GM15510 (cell line): ENCODE results near the gene ARHGDIA.

ENCODE experiments used
- POLR2A ChIP-seq: IDR thresholded peaks from 3 replicates; pipeline ENCODE4 v1.6.1; 2011; ENCODE audit warnings: borderline replicate concordance; ENCODE audit not compliant: insufficient read length; ENCODE audit errors: extremely low read depth

The ARHGDIA gene

DNA sequence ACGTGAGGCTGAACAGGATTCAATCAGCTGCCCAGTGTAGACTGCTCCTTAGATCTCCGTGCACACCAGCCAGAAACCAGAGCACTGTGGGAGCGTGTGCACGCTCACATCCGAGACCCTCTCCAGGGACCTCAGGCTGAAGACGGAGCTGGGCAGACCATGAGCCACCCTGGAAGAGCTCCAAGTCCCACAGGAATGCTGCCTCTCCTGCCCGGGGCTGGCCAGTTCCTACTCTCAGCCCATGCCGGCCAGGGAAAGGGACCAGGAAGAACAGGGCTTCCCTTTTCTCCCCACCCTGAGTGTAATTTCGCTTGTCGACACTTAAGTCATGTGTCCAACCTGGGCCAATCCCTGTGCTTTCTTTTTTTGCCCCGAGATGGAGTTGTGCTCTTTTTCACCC is 13.4 kb upstream of the ARHGDIA start:
- no peak for TF ChIP-seq POLR2A

DNA sequence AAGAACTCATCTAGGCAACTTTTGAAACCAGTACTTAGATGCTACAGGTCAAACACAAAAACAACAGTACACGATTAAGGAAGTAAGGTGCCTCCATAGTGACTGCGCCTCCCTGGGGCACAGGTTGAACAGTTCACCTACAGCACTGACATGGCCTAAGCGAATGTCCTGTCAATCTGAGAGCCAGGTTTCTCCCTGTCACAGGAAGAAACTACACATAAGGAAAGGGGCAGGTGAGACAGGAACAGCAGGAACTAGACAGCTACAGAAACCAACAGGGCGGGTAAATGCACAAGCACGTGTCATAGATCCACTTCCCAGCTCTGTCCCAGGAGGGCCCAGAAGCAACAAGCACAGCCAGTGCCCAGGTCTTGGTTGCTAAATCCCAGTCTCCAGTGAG is 8.0 kb upstream of the ARHGDIA start:
- TF ChIP-seq POLR2A = no peak

DNA sequence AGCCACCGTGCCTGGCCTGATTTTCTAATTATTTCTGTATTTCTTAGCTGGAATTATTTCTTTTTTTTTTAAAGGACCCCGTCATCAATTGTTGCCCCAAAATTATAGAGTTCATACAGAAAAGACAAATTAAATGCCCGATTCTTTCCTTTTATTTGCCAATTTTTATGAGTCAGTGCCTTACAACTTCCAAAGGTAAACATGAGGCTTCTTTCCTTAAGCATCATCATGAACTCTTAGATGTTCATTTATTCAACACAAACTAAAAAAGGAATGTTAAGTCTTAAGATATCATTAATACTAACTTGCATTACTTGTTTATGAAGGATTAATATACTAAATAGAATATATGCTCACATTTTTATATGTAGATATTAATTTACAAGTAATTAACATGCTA is 7.2 kb upstream of the ARHGDIA start:
- no peak for TF ChIP-seq POLR2A

DNA sequence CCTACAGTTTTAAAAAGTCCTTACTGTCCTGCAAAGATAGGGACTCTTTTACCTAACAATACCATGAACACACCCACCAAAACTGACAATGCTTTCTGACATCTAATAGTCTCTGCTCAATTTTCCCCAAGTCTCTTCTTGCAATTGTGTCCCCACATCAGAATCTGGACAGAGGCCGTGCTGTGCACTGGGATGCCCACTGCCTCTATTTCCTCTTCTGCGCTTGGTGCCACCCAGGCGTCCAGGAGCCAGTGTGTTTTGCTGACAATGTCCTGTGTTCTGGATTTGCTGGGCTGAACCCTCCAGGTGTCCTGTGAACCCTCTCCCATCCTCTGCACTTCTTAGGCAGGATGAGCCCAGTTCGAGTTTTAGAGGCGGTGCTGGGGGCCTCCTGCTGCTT is 6.4 kb upstream of the ARHGDIA start:
- TF ChIP-seq POLR2A = no peak

DNA sequence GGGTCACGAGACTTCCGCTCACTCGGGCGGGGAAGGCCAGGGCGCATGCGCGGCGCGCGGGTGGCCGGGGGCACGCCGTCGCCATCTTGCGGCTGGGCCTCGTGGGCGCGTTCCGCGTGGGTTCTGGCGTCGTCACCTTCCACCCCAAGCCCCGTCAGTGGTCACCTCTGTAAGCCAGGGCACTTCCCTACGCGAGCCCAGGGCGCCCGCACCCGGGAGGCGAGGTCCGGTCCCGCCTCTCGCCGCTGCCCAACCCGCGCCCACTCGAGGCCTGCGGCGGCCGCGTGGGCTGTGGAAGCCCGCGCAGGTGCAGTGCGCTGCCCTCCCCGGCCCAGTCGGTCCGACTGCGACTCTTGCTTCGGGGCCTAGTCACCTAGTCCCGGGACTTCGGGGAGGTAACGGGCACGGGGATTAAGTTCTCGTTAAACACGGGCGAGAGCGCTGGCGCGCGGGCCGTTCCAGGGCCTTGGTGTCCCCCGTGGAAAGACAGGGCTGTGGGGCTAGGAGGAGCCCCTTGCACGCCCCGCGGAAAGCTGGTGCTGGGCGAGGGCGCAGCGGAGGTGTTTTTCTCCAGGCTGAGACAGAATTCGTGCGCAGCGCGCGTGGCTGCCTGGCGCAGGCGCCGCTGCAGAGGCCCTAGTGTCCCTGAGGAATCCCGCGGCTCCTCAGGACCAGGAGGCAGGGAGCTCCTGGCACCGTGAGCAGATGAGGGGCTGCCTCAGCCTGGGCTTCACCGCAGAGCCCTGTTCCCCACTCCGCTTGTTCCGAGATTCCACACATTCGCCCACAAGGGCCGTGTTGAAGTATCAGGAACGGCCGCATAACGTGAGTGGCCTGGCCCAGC is 472 bp upstream of the ARHGDIA start:
- peak; percentile 88 for TF ChIP-seq POLR2A

DNA sequence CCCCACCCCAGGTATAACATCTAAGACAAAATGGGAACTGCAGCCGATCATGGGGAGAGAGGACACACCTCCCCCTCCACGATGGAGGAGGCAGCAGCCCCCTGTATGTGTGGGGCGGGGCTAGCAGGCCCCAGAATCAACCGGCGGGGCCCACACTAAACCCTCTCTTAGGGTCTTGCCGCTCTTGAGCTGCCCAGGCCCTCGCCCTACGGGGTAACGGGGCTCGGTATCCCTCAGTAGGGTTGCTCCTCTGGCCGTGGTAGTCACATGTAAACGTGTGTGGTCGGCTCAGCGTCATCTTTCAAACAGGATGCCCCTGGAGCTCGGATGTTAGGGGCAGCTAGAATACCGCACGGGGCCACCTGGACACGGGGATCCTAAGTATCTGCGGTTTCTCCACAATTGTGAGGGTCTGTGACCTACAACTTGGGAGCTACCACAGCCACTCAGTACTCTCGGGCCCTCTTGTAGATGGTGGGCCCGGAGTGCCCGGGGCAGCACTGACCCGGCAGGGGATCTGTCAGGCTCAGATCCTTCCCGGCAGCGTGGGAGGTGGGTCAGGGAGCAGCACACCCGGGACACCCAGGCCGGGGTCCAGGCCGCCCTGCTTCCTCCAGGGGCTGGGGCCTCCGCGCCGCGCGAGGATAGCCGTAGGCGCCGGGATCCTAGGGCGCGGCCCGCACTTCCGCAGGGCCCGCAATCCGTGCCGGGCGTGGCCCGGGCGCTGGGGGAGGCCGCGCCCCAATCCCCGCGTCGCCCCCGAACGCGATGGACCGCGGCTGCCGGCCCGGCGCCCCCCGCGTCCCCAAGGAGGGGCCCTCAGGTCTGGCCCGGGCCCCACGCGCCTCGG is 781 bp downstream of the ARHGDIA start:
- peak; percentile 27 for TF ChIP-seq POLR2A

DNA sequence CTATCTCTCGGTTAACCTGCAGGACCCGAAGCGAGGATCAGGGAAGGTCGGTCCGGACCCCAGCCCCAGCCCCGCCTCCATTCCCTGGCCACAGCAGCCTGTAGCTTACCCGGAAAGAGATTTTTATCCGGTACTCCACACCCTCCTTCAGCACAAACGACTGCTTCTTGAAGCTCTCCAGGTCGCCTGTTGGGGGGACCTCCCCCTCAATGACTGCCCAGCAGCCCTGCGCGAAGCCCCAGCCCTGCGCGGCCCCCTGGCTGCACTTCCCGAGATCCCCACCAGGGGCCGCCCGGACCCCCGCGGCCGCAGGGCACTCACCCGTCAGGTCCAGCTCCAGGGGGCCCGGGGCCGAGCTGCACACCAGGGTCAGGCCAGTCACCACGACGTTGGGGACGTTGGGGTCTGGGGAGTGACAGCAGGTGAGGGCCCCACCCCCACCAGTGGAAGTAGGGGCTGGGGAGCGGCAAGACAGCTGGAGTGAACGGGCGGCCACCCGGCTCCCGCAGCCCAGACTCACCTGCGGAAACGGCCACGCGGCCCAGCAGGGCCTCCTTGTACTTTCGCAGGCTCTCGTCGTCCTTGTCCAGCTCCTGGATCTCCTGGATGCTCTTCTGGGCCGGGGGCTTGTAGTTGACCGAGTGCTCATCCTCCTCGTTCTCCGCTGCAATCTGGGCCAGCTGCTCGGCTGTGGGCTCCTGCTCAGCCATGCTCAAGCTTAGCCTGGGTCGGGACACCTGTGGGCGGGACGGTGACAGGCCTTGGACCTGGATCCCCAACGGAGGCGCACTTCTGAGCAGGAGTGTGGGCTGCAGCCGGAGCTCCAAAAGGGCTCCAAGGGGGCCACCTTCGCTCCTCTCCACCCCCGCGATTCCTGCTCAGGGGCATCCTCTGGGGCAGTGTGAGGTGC is 1.7 kb downstream of the ARHGDIA start:
- TF ChIP-seq POLR2A = no peak

DNA sequence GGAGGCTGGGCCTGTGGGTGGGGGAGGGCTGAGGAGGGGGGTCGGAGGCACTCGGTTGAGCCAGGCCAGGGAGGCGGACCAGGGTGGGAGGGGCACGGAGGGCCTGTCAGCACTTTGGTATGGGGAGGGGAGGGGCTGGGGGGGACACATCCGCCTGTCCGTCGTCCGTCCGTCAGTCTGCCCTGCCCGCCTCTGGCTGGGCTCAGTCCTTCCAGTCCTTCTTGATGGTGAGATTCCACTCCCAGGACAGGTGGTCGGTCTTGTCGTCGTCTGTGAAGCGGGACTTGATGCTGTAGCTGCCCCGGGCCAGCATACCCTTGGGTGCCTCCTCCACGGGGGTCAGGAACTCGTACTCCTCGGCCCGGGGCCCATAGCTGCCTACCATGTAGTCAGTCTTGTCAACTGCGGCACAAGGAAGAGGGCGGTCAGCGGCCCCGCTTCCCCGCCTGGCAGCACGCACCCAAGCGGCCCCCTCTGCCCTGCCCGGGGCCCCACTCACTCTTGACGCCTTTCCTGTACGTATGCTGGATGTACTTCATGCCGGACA is 2.4 kb downstream of the ARHGDIA start:
- no peak for TF ChIP-seq POLR2A

DNA sequence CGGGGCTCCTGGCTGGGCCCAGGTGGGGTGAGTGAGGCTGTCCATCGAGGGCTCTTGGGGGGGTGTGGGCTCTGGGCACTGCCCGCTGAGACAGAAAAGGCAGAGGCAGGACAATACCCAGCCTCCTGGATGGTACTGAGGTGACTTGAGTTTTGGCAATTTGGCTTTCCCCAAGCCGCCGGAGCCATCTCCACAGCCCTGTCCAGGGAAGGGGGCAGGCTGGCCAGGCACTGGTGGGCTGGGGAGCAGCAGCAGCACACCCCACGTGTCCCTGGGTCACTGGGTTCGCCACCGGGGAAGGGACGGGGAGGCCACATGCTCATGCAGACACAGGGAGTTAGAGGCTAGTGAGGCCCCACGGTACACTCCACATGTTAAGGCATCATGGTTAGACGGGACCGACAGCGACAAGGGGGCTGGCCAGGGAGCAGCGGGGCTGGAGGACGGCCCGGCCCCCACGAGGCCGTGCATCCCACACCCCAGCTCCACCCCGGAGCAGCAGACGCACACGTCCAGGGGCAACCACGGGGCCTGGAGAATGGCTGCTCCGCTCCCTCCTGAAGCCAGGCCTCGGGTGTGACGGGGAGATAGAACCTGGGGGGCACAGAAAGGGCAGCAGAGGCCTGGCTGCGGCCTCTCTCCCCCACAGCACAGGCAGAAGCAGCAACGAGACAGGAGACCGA is 3.0 kb downstream of the ARHGDIA start:
- peak; percentile 35 for TF ChIP-seq POLR2A

DNA sequence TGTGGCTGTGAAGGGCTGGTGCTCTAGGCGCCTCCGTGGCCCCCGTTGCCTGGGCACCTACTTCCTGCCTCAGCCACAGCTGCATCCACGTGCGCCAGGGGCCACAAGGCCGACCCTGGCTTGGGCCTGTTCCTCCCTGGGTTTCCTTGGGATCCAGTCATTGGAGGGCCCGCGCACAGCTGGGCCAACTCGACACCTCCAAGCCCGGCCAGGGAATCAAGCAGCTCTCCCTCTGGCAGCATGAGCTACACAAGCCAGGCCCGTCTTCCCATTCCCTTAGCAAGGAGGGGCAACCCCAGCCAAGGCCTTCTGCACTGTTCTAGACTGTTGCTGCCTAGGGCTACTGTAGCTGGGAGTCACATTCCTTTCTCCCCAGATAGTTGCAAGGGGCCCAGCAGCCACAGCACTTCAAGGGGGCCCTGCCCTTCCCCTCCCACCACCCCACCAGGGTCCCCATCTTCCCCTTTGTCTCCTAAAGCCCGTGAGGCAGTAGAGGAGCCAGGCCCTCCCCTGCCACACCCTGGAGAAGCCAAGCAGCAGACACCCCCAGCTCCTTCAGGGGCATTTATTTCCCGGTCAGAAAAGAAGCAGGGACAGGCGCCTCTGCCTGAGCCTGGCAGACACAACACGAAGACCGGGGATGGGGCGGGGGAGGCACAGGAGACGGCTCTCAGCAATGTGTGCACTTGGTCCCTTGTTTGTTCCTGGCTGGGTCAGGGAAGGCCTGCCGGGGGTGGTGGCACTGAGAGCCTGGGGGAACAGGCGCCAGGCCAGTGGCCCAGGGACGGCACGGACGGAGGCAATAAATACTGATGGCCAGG is 3.8 kb downstream of the ARHGDIA start:
- peak; percentile 18 for TF ChIP-seq POLR2A

DNA sequence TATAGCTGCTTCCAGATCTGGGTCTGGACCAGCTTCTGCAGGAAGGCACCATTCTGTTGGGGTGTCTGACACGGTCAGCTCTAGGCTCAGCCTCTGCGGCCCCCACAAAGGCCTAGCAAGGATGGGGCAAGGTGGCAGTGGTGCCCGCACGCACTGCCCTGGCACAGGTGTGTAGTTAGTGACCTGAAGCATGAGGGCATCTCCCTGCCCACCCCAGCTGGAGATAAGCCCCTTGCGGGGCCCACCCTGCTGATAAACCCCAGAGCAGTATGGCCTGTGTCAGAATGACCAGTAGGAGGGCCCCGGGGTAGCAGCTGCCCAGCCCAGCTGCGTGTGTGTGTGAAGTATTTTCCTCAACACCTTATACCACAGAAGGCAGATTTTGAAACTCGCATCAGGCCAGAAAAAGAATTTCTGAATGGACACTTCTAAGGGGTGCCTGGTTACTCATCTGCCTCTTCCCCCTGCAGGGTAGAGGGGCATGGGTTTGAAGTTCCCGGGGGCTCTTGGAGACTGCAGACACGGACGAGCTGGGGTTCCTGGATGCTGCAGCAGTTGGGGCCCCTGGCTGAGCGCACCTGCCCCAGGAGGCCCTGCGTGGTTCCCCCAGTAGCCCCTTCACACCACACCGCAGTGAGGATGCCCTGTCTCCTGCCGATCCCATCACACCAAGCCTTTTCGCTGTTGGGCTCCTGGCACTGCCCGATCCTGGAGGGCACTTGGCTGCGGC is 4.5 kb downstream of the ARHGDIA start:
- TF ChIP-seq POLR2A = peak; percentile 55

DNA sequence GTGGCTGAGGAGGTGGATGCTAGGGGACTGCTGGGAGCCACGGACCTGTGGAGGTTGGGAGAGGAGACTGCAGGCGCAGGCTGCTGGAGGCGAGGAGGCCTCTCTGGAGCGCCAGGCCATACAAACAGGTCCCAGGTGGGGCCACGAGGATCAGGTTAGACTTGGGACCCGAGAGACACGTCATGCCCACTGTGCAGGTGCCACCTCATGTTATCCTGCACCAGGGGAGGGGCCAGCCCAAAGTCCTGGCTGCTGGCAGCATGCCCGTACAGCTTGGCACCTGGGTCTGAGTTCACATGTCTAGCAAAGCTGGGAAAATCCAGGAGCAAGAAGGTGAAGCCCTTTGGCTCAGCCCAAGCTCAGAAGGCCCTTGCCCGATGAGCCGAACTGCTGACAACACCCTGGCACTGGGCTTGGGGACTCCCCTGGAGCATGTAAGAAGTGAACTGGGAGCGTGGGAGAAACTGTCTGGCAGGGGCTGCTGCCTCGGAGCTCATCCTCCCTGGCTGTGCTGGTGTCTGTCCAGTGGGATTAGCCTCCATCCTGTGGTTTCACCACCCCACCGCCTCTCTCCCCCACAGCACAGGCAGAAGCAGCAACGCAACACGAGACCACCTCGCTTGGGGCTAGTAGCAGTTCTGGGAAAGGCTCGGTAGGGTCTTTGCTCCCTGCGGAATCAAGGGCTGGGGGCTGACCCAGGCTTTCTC is 5.3 kb downstream of the ARHGDIA start:
- no peak for TF ChIP-seq POLR2A
